Fibroblast of the aortic adventitia (primary cell): ENCODE measurements around the gene VILL. TPM values are rescaled to one million over a fixed set of nuclear protein-coding genes. Genes with fewer than 3 reads are reported as not detected.
"Not testable (repeated sequence)": the region's sequence is repeated elsewhere in the genome, so short reads cannot be mapped to it uniquely, and the experiment has no call there.

Experiments used
- DNase-seq: peaks from one replicate; pipeline ENCODE4 v3.0.0-alpha.2; 2010; ENCODE audit warnings: low read depth
- H3K4me3 ChIP-seq: 2 replicates; pipeline ENCODE4 v1.5.1; 2011; ENCODE audit warnings: low read depth, mild to moderate bottlenecking, control low read depth, low read length, moderate library complexity
- CTCF ChIP-seq: IDR thresholded peaks from 2 replicates; pipeline ENCODE4 v1.5.1; 2011; ENCODE audit warnings: mild to moderate bottlenecking, low read length, control low read depth, inconsistent platforms; ENCODE audit not compliant: insufficient read depth
- small RNA-seq: library from RNA; depleted of rRNA; stranded (forward); fragments of <200 nt; gene quantifications from one replicate; pipeline ENCODE3, GENCODE V24; 2012
- total RNA-seq: library from RNA; depleted of rRNA; stranded (reverse); fragments of >200 nt; gene quantifications from 2 replicates; pipeline ENCODE4 v1.2.3, GENCODE V29; 2012; ENCODE audit warnings: low replicate concordance

Gene VILL
- total RNA-seq, 1 donor: 7.0 TPM

GRCh38 chr3:38046821-38047220 lies 56.2 kb downstream of the VILL start:
- no peak overlapping the region for H3K4me3 ChIP-seq
- no peak for DNase-seq
- TF ChIP-seq CTCF: no peak

- H3K4me3 ChIP-seq: no peak overlapping the region
- DNase-seq: no peak
- TF ChIP-seq CTCF: no peak
These were observed 57.3 kb downstream of the VILL start for GRCh38 chr3:38047896-38048295.

GRCh38 chr3:38049358-38050126 lies 59.0 kb downstream of the VILL start:
- H3K4me3 ChIP-seq: no peak overlapping the region
- no peak for TF ChIP-seq CTCF
- no peak for DNase-seq

- DNase-seq: no peak
- no peak overlapping the region for H3K4me3 ChIP-seq
- no peak for TF ChIP-seq CTCF
These were observed 60.5 kb downstream of the VILL start for GRCh38 chr3:38051131-38051530.

GRCh38 chr3:38053286-38053685 lies 62.7 kb downstream of the VILL start:
- not testable (repeated sequence) for DNase-seq, H3K4me3 ChIP-seq

- H3K4me3 ChIP-seq, DNase-seq: not testable (repeated sequence)
These were observed 63.4 kb downstream of the VILL start for GRCh38 chr3:38053813-38054498.

- TF ChIP-seq CTCF: no peak
- DNase-seq: no peak
- no peak overlapping the region for H3K4me3 ChIP-seq
These were observed 64.0 kb downstream of the VILL start for GRCh38 chr3:38054499-38055001.

Small RNA genes within 50 kb of the gene (small RNA-seq; reads per million reads assigned to genes)
- gene MIR26A1 (38.8 reads per million, percentile 96 among the genes with 10 or more reads in this experiment), gene RF00019 (not detected)

Other genes with a start within 250 kb of the VILL start
- gene CTDSPL, start 128.9 kb upstream of the VILL start, total RNA-seq: 30.1 and 33.6 TPM in 2 replicates
- gene PLCD1, start 38.9 kb downstream of the VILL start, total RNA-seq: 20.5 and 28.3 TPM in 2 replicates
- 0.09 and 0.25 TPM in 2 replicates for gene DLEC1, start 48.4 kb downstream of the VILL start, total RNA-seq
- gene ACAA1, start 146.3 kb downstream of the VILL start, total RNA-seq: 20.6 and 40.9 TPM in 2 replicates
- 8.3 and 20.7 TPM in 2 replicates for gene MYD88, start 147.9 kb downstream of the VILL start, total RNA-seq
- gene OXSR1, start 174.8 kb downstream of the VILL start, total RNA-seq: 36.2 and 38.0 TPM in 2 replicates